Lung microvascular endothelial cell (primary cell): ENCODE results near the gene OR6N1. TPM values are rescaled to one million over a fixed set of nuclear protein-coding genes. Genes with fewer than 3 reads are reported as not detected.

ENCODE experiments used
- DNase-seq, 2 donors: peaks; one replicate each; pipeline versions ENCODE4 v3.0.0 to v3.0.0-alpha.2; 2010; ENCODE audit warnings: low read depth in 2 of 2
- total RNA-seq: library from RNA; depleted of rRNA; stranded (reverse); fragments of >200 nt; gene quantifications from 2 replicates; pipeline ENCODE4 v1.2.1, GENCODE V29; 2014

Gene OR6N1, protein sequence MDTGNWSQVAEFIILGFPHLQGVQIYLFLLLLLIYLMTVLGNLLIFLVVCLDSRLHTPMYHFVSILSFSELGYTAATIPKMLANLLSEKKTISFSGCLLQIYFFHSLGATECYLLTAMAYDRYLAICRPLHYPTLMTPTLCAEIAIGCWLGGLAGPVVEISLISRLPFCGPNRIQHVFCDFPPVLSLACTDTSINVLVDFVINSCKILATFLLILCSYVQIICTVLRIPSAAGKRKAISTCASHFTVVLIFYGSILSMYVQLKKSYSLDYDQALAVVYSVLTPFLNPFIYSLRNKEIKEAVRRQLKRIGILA
- total RNA-seq, result not detected in 2 replicates

DNA sequence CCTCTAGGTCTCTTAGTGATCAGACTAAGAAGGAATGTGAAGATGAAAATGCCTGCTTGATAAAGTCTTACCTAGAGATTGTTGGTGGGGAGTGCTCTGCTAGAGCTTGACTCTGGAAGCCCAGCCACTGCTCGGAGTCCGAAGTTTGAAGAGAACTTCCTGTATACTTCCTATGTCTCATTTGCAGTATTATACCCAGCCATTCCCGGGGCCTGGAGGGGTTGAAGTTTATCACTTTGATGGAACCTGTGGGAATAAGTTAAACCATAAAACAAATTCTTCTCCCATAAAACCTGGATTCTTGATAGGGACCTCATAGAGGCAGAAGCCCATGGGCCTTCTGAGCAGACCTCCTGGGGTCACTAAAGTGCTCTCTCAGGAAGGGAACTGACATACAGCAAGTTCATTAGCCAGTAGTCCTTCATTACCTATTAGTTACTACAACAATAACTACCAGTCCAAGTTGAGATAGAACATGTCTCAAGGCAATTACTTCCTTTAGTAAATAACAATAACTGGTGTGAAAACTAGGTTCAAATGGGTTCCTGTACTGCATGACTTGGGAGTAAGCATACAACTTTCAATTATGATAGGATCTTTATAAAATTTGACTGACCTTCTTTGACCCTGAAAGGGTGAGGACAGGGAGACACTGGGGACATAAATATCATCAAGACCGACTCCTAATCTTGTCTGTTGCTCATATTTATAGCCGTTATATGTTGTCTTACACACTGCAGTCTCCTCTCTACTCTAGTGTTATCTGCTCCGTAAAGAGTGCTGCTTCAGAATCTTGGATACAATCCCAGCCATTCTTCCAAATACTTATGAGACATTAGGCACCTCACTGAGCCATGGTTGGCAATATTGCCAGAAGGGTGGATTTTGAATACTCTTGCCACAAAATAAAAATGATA is at the start of gene OR6N1:
Gene OR6N1 (minus strand): TSS at position 246 of the 917 bp plus-strand sequence. CDS start 5,513 bp downstream, outside the sequence.
- DNase-seq, result peak in 1 of 2 donors; percentile 41

DNA sequence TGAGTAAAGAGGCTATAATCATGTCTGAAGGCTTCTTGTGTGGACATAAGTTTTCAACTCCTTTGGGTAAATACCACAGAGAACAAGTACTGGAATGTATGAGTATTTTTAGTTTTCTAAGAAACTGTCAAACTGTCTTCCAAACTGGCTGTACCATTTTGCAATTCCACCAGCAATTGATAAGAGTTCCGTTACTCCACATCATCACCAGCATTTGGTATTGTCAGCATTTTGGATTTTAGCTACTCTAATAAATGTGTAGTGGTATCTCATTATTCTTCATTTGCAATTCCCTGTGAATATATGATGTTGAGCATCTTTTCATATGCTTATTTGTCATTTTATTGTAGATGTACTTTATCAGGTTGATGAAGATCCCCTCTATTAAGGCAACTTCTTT is 49.7 kb upstream of the OR6N1 start:
- no peak for DNase-seq

DNA sequence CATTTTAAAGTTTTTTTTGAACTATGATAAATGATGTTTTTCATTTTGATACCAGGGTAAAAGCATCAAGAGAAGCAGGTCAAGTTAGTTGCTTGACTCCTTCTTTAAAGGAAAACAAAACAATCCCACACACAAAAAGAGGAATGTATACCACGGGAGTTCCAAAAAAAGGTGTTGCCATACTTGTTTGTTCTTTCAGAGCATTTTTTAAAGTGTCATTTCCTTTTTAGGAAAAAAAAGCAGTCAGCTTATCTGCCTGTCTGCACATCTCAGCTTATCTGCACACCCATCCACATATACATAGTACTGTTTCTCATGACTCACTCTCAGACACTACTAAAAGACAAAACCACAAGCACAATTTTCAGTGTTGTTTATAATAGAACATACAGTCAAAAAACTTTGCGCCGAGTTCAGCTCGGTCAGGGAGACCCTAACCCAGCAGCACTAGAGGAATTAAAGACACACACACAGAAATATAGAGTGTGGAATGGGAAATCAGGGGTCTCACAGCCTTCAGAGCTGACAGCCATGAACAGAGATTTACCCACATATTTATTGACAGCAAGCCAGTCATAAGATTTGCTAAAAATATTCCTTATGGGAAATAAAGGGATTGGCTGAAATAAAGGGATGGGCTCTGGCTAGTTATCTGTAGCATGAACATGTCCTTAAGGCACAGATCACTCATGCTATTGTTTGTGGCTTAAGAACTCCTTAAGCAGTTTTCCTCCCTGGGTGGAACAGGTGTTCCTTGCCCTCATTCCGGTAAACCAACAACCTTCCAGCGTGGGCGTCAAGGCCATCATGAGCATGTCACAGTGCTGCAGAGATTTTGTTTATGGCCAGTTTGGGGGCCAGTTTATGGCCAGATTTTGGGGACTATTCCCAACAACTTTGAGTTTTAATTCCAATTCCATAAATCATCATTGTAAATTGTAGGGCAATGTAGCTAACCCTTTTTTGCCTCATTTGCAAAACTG is 47.8 kb upstream of the OR6N1 start:
- DNase-seq, result peak; percentile 11 to 42

DNA sequence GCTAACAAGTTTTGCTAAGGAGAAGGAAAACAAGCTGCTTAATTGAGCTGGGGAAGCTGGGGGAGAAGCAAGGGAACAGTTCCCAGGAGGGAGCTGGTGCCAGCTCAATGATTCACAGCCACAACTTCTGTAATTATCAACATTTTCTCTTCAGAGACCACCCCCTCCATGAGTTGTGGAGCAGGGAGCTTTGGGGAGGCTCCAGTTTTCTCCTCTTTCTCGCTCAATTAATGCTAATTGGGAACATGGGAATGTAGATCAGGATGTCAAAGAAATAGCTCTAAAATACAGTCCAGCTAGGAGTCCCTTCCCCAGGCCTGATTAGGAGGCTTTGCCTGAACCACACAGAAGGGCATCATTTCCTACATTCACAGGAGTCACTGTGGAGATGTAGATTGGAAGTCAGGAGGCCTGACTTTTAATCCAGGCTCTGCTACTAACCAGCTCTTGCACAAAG is 47.0 kb upstream of the OR6N1 start:
- peak in 1 of 2 donors; percentile 9 for DNase-seq

DNA sequence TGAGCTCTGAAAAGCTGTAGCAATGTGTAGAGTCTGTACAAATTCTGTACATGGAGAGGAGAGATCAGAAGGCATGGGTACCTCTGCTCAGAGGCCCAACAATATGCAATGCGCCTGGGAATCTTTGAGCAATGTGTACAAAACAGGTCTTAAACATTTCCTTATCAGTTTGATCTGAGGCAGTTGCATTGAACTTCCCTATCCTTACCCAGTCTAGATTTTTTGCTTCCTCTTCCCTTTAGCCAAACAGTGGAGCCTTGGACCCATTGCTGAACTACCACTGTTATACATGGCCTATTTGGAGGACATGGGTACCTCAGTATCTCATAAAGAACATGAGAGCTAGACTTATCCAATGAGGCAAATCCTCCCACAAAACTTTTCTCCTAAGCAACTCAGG is 46.6 kb upstream of the OR6N1 start:
- DNase-seq, result no peak

DNA sequence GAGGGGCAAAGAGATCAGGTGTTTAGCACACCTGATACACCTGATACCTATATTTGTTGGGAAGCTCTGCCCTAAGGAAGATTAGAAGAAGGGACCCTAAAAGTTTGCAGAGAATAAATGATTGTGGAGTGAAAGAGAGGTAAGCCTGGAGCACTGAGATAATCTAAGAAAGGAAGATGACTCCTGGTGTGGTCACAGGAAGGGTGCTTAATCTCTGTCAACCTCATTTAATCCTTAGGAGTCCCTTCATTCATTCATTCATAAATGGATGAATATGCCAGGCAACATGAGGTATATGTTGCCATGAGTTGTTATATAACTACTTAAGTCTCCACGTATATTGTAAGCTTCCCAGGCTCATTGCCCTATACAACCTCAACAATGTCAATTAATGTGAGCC is 43.0 kb upstream of the OR6N1 start:
- no peak for DNase-seq

DNA sequence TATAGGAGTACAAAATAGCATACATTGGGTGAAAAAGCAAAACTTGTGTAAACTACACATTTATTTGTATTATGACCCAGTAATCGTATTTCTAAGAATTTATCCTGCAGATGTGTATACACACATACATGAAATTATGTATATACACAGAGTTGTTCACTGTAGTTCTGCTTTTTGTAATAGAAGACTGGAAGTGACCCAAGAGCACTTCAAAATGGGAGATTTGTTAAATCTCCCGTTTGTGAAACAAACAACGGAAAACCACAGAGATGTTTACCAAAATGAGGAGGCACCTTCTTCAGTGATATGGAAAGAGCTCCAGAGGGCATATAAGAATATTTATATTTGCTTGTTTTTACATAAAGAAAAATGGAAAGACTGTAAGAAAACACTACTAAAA is 41.2 kb upstream of the OR6N1 start:
- DNase-seq, result no peak

DNA sequence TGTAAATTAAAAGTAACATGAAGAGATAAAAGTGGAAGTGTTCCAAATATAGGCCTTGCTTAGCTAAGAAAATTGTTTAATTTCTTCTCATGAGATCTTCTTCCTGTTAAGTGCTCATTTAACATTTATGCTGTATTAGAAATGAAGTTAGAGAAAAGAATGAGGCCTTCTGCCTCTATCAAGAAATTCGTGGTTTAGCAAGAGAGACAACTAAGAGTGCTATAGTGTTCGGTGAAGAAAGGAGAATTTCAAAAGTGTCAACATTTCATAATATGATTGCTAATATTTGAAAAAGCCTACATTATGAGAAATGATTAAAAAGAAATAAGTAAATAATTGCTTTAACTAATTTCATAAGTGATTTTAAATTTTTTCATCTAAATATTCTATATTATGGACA is 40.3 kb upstream of the OR6N1 start:
- DNase-seq, result no peak

DNA sequence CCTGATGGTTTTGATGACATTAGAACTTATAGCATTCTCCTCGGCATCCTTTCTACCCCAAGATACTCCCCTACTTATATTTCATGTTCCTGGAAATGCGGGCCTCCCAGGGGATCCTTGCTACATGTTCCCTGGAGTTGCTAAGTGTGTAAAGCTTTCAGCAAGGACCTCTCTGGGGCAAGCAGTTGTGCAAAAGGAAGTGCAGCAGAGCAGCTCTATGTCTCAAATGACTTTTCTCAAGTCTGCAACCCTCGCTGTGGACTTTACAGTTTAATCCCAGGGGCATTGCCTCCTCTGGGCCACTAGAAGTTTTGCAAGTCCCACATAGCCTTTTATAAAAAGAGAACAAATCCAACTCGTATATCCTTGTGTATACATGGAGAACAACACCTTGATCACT is 38.3 kb upstream of the OR6N1 start:
- DNase-seq, result no peak

DNA sequence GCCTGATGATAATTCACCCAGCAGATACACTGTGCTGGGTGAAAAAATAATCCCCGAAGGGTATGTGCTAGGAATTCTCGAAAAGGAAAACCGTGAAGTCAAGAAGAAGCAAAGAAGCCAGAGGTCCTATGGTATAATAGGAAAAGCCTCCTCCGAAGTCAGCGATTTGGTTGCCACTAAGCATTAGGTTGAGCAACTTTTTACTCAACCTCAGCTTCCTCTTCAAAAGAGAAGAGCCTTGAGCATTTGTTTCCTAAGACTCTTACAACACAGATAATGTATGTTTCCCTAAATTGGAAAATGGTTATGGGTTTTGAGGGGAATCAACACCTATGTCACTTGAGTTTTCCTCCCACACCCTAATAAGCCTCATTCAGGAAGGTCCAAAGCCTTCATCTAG is 37.9 kb upstream of the OR6N1 start:
- DNase-seq, result no peak

DNA sequence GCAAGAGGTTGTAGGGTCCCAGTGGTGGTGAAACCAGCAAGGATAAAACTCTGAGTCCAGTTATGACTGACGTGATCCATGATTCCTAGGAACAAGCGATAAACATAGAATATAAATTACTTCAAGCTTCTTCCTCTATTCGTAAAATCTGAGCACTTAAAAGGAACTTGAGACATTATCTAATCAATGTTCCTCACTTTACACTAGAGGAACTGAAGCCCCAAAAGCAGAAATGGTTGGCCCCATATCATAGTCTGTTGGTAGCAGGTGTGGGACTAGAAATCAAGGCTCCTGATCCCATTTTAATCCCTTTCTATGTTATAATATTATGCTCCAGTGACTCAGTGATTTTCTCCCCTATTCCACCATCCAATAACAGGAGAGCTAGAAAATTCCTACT is 37.3 kb upstream of the OR6N1 start:
- DNase-seq, result no peak

DNA sequence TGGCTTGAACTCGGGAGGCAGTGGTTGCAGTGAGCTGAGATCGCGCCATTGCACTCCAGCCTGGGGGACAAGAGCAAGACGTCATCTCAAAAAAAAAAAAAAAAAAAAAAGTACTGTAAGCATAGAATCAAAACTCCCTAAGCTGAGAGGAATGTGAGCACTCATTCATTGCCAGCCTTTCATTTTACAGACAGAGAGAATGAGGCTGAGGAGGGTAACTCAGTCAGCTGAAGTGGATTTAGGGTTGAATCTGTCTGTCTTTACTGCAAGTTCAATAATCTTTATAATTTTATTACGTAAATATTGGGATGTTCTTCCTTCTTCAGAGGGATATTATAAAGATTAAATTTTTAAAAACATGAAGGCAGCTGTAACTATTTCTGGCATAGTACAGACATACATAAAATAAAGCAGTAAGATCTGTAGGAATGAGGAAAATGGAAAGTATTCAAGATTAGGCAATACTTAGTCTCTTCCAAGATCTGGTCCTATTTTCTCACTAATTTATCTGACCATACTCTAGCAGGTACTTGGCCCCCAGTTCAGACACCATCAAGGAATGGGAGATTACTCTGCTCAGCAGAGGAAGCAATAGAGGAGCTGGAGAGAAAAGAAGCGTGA is 35.0 kb upstream of the OR6N1 start:
- no peak for DNase-seq

DNA sequence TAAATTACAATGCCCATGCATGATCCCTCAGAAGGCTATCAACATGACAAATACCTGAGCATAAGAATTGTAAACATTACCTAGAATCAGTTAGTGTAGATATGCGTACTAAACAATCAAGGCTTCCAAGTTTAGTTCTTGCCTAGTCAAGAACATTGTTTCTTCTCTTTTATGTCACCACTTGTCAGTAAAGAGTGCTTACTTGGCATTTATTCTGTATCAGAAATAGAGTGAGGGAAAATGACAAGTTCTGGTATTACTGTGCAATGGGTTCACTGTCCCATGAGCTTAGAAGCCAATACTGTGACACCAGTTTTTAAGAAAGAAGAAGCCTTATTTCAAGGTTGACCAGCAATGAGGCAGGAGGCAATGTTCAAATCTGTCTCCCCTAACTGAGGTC is 31.7 kb upstream of the OR6N1 start:
- DNase-seq, result no peak

DNA sequence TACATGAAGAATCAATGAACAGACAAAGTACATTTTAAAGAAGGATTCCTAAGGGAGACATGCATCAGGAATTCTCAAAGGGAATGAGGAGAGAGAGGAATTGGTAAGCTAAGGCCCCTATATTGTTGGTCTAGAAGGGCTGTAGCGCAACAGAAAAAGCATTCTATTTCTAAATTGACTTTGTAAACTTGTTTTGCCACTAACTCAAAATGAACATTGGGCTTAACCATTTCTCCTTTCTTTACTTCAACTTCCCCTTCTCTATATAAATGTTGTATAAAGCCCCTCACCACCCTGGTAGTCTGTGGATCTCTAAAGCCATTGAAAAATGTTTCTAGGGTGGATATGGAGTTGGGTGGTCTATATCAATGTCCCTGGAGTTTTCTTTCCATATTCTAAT is 29.4 kb upstream of the OR6N1 start:
- DNase-seq, result no peak

DNA sequence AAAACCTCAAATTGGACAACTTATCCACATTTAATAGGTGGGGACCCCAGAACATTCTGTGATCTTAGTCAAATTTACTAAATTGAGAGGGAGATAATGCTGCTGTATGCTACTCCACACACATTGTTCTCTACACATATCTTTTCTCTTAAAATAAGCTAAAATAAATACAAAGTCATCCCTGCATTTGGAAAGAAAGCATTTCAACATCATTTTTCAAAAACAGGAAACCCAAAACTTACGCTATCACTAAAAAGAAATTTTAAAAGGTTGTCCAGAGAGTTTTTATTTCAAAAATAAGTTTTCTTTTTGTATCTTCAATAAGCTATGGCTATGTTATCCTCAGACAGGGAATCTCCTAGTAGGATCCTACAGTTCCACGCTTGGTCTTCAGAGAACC is 28.5 kb upstream of the OR6N1 start:
- no peak for DNase-seq

DNA sequence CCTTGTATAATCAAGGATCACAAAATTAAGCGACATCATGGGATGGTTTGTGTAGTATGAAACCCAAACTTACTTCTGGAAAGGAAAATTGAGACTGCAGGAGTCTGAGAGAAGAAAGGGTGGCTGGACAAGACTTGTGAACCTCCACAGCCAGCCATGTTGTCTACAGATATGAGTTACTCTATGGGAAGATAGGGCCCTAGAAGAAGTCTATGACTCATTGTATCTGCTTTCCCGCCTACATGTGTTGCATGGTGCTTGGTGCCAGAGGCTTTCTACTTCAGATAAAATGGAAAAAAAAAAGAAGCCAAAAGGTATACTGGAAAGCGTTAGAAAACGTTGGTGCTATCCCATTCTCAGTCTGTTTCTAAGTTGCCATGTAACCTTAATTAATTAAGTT is 27.7 kb upstream of the OR6N1 start:
- DNase-seq, result no peak

DNA sequence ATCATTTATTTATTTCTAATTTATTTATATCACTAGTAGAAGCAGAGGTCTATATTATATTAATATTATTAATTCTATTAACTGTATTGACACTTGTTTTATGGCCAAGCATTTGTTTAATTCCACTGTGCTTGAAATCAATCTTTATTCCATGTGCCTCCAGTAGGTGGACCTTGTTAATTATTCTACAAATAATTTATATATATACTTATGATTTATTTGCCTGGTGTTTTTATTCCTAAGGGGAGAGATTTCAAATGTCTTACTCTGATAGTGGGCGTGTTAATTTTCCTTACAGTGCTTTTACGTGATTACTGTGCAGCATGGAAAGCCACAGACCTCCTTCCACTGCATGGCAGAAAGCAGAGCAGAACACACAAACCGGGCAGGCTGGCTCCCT is 26.5 kb upstream of the OR6N1 start:
- peak in 1 of 2 donors; percentile 8 for DNase-seq

DNA sequence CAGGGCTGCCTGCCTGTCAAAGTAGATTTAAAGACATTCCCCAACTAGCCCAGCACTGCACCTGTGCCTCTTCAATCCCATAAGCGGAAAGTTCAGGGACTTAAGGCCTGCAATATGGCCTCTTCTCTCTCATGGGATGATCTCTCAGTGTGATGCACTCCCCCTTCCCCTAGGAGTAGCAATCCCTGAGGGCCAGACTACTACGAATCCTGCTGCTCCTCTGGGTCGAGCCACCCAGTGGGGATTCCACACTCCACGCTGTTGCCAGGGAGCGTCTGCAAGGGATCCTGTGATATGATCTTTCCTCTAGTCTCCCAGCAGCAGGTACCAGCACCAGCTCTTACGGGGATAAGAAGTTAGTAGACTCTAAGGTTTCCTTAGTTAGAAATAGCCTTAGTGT is 22.3 kb upstream of the OR6N1 start:
- DNase-seq, result no peak

DNA sequence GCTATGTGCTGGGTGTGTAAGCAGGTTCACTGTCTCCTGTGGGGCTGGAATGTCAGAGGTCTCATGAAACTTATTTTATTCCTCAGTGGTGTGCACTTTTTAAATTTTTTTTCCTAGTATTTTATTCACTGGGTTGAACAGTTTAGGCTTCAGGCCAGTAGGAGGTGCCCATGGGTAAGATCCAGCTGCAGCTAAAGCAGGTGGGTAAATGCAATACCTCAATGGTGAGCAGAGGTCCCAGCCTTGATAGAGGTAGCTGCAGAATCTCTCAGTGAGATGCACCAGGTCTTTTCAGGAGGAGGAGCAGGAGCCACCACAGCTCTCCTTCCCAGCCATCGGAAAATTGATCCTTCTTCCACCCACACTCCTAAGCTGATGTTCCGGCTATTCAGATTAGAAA is 21.6 kb upstream of the OR6N1 start:
- DNase-seq, result peak in 1 of 2 donors; percentile 7

DNA sequence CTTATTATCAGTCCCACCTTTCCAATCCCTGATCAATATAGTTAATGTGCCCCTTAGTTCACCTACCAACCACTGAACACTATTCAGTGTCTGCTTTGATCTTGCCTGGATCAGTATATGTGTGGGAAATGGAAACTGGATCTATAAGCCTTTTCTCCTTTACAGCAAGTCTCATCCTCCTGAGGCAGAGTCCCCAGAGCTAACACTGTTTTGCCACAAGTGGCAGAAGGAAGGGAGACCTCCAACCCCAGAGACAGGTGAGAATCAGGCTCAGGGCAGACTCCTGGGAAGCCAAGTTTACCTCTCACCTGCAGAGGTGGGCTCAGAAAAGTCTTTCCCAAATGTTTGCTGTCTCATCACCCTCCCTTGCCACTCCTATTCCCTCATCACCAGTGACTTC is 9.1 kb upstream of the OR6N1 start, which contains the start of gene OR6N2:
Gene OR6N2 (minus strand): TSS at position 101 of the 400 bp plus-strand sequence. CDS start 3,569 bp downstream, outside the sequence.
- no peak for DNase-seq

DNA sequence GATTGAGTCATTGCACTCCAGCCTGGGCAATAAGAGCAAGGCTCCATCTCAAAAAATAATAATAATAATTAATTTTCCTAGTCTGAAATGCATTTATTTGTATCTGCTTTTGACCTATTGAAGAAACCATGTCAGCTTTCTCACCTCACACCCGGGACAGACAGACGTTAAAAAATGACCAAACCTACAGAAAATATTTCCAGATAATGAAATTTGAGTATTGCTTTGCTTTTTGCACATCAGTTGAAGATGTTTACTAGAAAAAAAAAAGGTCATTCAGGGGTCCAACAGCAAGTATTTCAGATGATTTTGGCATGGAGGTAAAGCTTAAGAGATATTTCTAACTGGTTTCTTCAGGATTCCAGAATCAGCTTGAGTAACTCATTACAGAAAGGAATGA is 17.6 kb downstream of the OR6N1 start, which contains the start of gene OR6K6:
Gene OR6K6 (plus strand): TSS at position 301 of the 400 bp plus-strand sequence. CDS start 168 bp downstream, outside the sequence.
- no peak for DNase-seq
